Naive thymus-derived CD8-positive, alpha-beta T cell (primary cell): ENCODE data around the gene GAS2L2. TPM values are rescaled to one million over a fixed set of nuclear protein-coding genes. Genes with fewer than 3 reads are reported as not detected.

ENCODE experiments used
- ATAC-seq, 2 donors: fragments of 150-1000 bp; cut with Tn5 transposase in 1 of 2; sonication (Bioruptor Pico), chemical (Tn5 transposase) in 1 of 2; 1 replicate in 1 of 2; 2 replicates in 1 of 2; pipeline ENCODE4 v1.10.0; 2021; ENCODE audit warnings: mild to moderate bottlenecking in 2 of 2, moderate library complexity in 2 of 2
- POLR2A ChIA-PET: fragments of 350-600 bp; sonication (Branson Sonifier 250); formaldehyde crosslinking; loops from one replicate; lab custom pipeline; 2021; ENCODE audit warnings: antibody characterized with exemption; lab: Charles Lee
- DNase-seq, 10 donors: peaks; one replicate each; pipeline versions ENCODE4 v3.0.0 to v3.0.0-alpha.2; 2020 to 2022
- H3K27ac Mint-ChIP-seq, 10 donors: one replicate each; pipeline ENCODE4 v1.8.0; 2020 to 2022; ENCODE audit warnings: mild to moderate bottlenecking in 10 of 10, mixed read lengths in 10 of 10, moderate library complexity in 4 of 10, inconsistent platforms in 1 of 10
- H3K27me3 Mint-ChIP-seq, 5 donors: one replicate each; pipeline ENCODE4 v1.8.0; 2021 to 2022; ENCODE audit warnings: mixed read lengths in 5 of 5
- H3K36me3 Mint-ChIP-seq, 3 donors: one replicate each; pipeline ENCODE4 v1.8.0; 2020 to 2022; ENCODE audit warnings: mixed read lengths in 3 of 3, mild to moderate bottlenecking in 2 of 3, inconsistent platforms in 1 of 3
- H3K4me1 Mint-ChIP-seq, 4 donors: one replicate each; pipeline ENCODE4 v1.8.0; 2021 to 2022; ENCODE audit warnings: mixed read lengths in 4 of 4
- H3K4me3 Mint-ChIP-seq, 10 donors: one replicate each; pipeline ENCODE4 v1.8.0; 2020 to 2022; ENCODE audit warnings: mild to moderate bottlenecking in 10 of 10, mixed read lengths in 10 of 10, moderate library complexity in 6 of 10, inconsistent platforms in 1 of 10
- H3K9me3 Mint-ChIP-seq, 9 donors: one replicate each; pipeline ENCODE4 v1.8.0; 2020 to 2022; ENCODE audit warnings: mixed read lengths in 9 of 9, mild to moderate bottlenecking in 3 of 9, inconsistent platforms in 1 of 9, moderate library complexity in 1 of 9
- polyA plus RNA-seq, 3 donors: library from polyadenylated mRNA; unstranded; fragments of 300-500 nt; fragmentation: Illumina TruSeq; gene quantifications; one replicate each; pipeline ENCODE4 v1.2.3, GENCODE V29; 2021
- total RNA-seq, 8 experiments: library from RNA in 2 of 8; stranded (reverse) in 2 of 8; gene quantifications; one replicate each; pipeline ENCODE4 v1.2.3 and lab custom pipeline; 2021 to 2026

GAS2L2 gene
- total and polyA plus RNA-seq, 5 experiments from 2014 or later = 0.33 to 0.36 TPM; not detected in 3

GRCh38 chr17:35769895-35770486 lies 17.0 kb upstream of the GAS2L2 start:
- no peak overlapping the region for H3K27ac Mint-ChIP-seq
- POLR2A ChIA-PET = interaction anchor here (1.2 to 2.0 kb wide), 4 partner anchors 23 to 38 kb away, joined by 3 to 7 read pairs (median 4); partner anchors contain the start of gene MMP28
- H3K36me3 Mint-ChIP-seq = no peaks in the 10 kb centered on the region
- no peak overlapping the region for H3K4me3 Mint-ChIP-seq
- ATAC-seq = no peak
- peak in 1 of 10 donors; percentile 57 for DNase-seq
- H3K27me3 Mint-ChIP-seq = peaks cover 0 to 7% (median 0%) of the 10 kb centered on the region in 5 donors
- no peaks in the 10 kb centered on the region for H3K9me3 Mint-ChIP-seq
- H3K4me1 Mint-ChIP-seq = peaks cover 3 to 13% (median 8%) of the 10 kb centered on the region in 4 donors

GRCh38 chr17:35768797-35769196 lies 15.8 kb upstream of the GAS2L2 start:
- Mint-ChIP-seq H3K27me3 (peaks cover 0 to 3% (median 0%) of the 10 kb centered on the region in 5 donors), H3K4me3 (no peak overlapping the region), H3K9me3 (no peaks in the 10 kb centered on the region), H3K27ac (no peak overlapping the region), H3K4me1 (peaks cover 8 to 17% (median 11%) of the 10 kb centered on the region in 4 donors), H3K36me3 (no peaks in the 10 kb centered on the region)
- DNase-seq = no peak
- ATAC-seq = no peak
- POLR2A ChIA-PET = interaction anchor here (0.6 to 2.0 kb wide), 5 partner anchors 20 to 40 kb away, joined by 3 to 7 read pairs (median 3); partner anchors contain the start of genes MMP28 and TAF15

- H3K36me3 Mint-ChIP-seq = no peaks in the 10 kb centered on the region
- peak overlapping the region in 1 of 10 donors; percentile 14 for H3K4me3 Mint-ChIP-seq
- DNase-seq (peak in 3 of 10 donors; percentile 33 to 66 (median 34)), ATAC-seq (no peak)
- POLR2A ChIA-PET = interaction anchor here (1.1 to 7.1 kb wide), 5 partner anchors 28 to 43 kb away, joined by 3 to 165 read pairs (median 5); partner anchors contain the start of gene TAF15
- peak overlapping the region in 2 of 10 donors; percentile 20 to 56 for H3K27ac Mint-ChIP-seq
- no peaks in the 10 kb centered on the region for H3K27me3 Mint-ChIP-seq
- peaks cover 7 to 10% (median 8%) of the 10 kb centered on the region in 4 donors for H3K4me1 Mint-ChIP-seq
- no peaks in the 10 kb centered on the region for H3K9me3 Mint-ChIP-seq
These were observed 14.0 kb upstream of the GAS2L2 start for GRCh38 chr17:35766903-35767510.

GRCh38 chr17:35766489-35766877 lies 13.4 kb upstream of the GAS2L2 start:
- ATAC-seq (no peak), DNase-seq (peak in 1 of 10 donors; percentile 43)
- Mint-ChIP-seq H3K27me3 (no peaks in the 10 kb centered on the region), H3K27ac (no peak overlapping the region), H3K4me1 (peaks cover 7 to 9% (median 8%) of the 10 kb centered on the region in 4 donors), H3K36me3 (no peaks in the 10 kb centered on the region), H3K4me3 (no peak overlapping the region), H3K9me3 (no peaks in the 10 kb centered on the region)
- POLR2A ChIA-PET = interaction anchor here (1.1 to 7.1 kb wide), 4 partner anchors 28 to 43 kb away, joined by 3 to 165 read pairs (median 8); partner anchors contain the start of gene TAF15

- no peaks in the 10 kb centered on the region for H3K27me3 Mint-ChIP-seq
- peak overlapping the region in 3 of 10 donors; percentile 24 to 47 (median 46) for H3K4me3 Mint-ChIP-seq
- DNase-seq (peak in 1 of 10 donors; percentile 26), ATAC-seq (no peak)
- no peaks in the 10 kb centered on the region for H3K9me3 Mint-ChIP-seq
- POLR2A ChIA-PET = interaction anchor here (1.1 to 7.1 kb wide), 6 partner anchors 19 to 44 kb away, joined by 3 to 165 read pairs (median 8); partner anchors contain the start of genes MMP28 and TAF15
- H3K27ac Mint-ChIP-seq = peak overlapping the region in 1 of 10 donors; percentile 32
- H3K4me1 Mint-ChIP-seq = peaks cover 7 to 9% (median 8%) of the 10 kb centered on the region in 4 donors
- no peaks in the 10 kb centered on the region for H3K36me3 Mint-ChIP-seq
These were observed 12.9 kb upstream of the GAS2L2 start for GRCh38 chr17:35765756-35766488.

GRCh38 chr17:35765086-35765710 lies 12.2 kb upstream of the GAS2L2 start:
- POLR2A ChIA-PET = interaction anchor here (1.0 to 7.1 kb wide), 10 partner anchors 20 to 646 kb away, joined by 3 to 165 read pairs (median 6); partner anchors contain the start of genes MMP28, PEX12, RAD51D and TAF15
- H3K36me3 Mint-ChIP-seq = no peaks in the 10 kb centered on the region
- H3K9me3 Mint-ChIP-seq = no peaks in the 10 kb centered on the region
- peaks cover 7 to 9% (median 8%) of the 10 kb centered on the region in 4 donors for H3K4me1 Mint-ChIP-seq
- no peak for ATAC-seq
- H3K27me3 Mint-ChIP-seq = no peaks in the 10 kb centered on the region
- peak overlapping the region; percentile 86 to 98 (median 96) for H3K4me3 Mint-ChIP-seq
- peak overlapping the region; percentile 58 to 93 (median 88) for H3K27ac Mint-ChIP-seq
- peak in 1 of 10 donors; percentile 48 for DNase-seq

- no peaks in the 10 kb centered on the region for H3K9me3 Mint-ChIP-seq
- H3K27ac Mint-ChIP-seq = peak overlapping the region; percentile 58 to 93 (median 88)
- DNase-seq (peak; percentile 78 to 90 (median 85)), ATAC-seq (peak; percentile 90)
- H3K36me3 Mint-ChIP-seq = no peaks in the 10 kb centered on the region
- peak overlapping the region; percentile 86 to 98 (median 96) for H3K4me3 Mint-ChIP-seq
- H3K4me1 Mint-ChIP-seq = peaks cover 7 to 9% (median 7%) of the 10 kb centered on the region in 4 donors
- no peaks in the 10 kb centered on the region for H3K27me3 Mint-ChIP-seq
- POLR2A ChIA-PET = interaction anchor here (1.0 to 7.1 kb wide), 12 partner anchors 17 to 645 kb away, joined by 3 to 165 read pairs (median 5); partner anchors contain the start of genes MMP28, PEX12, RAD51D and TAF15
These were observed 11.3 kb upstream of the GAS2L2 start for GRCh38 chr17:35764123-35764991.

GRCh38 chr17:35763767-35764122 lies 10.7 kb upstream of the GAS2L2 start:
- peak overlapping the region in 6 of 10 donors; percentile 37 to 87 (median 58) for H3K27ac Mint-ChIP-seq
- H3K36me3 Mint-ChIP-seq = no peaks in the 10 kb centered on the region
- ATAC-seq = no peak
- no peak for DNase-seq
- no peaks in the 10 kb centered on the region for H3K27me3 Mint-ChIP-seq
- H3K9me3 Mint-ChIP-seq = no peaks in the 10 kb centered on the region
- peaks cover 7 to 9% (median 7%) of the 10 kb centered on the region in 4 donors for H3K4me1 Mint-ChIP-seq
- H3K4me3 Mint-ChIP-seq = peak overlapping the region; percentile 86 to 98 (median 96)
- POLR2A ChIA-PET = interaction anchor here (1.0 to 7.1 kb wide), 10 partner anchors 17 to 310 kb away, joined by 3 to 165 read pairs (median 6); partner anchors contain the start of genes MMP28, PEX12 and TAF15

- Mint-ChIP-seq H3K36me3 (no peaks in the 10 kb centered on the region), H3K4me3 (no peak overlapping the region), H3K9me3 (no peaks in the 10 kb centered on the region), H3K27me3 (no peaks in the 10 kb centered on the region), H3K4me1 (peaks cover 6 to 9% (median 7%) of the 10 kb centered on the region in 4 donors), H3K27ac (no peak overlapping the region)
- no peak for ATAC-seq
- DNase-seq = peak in 1 of 10 donors; percentile 32
- POLR2A ChIA-PET = interaction anchor here (0.5 to 7.1 kb wide), 3 partner anchors 31 to 1227 kb away, joined by 3 to 165 read pairs (median 4); partner anchors contain the start of gene TAF15
These were observed 8.6 kb upstream of the GAS2L2 start for GRCh38 chr17:35761601-35762000.

- DNase-seq (no peak), ATAC-seq (no peak)
- H3K9me3 Mint-ChIP-seq = no peaks in the 10 kb centered on the region
- peaks cover 6 to 9% (median 7%) of the 10 kb centered on the region in 4 donors for H3K4me1 Mint-ChIP-seq
- peak within 1 kb of the TSS in 1 of 10 donors; percentile 38 for H3K27ac Mint-ChIP-seq
- no peak within 1 kb of the TSS for H3K4me3 Mint-ChIP-seq
- no peaks in the 10 kb centered on the region for H3K36me3 Mint-ChIP-seq
- POLR2A ChIA-PET = interaction anchor here (1.0 kb wide), 1 partner anchor 30 kb away, joined by 3 read pairs; no protein-coding TSS in a partner anchor
- no peaks in the 10 kb centered on the region for H3K27me3 Mint-ChIP-seq
These were observed 7.5 kb upstream of the GAS2L2 start, which contains the start of gene C17orf50 for GRCh38 chr17:35760587-35760986. TSS of gene C17orf50 (plus strand) at chr17:35760887. CDS start at chr17:35760942, 55 bp downstream.

GRCh38 chr17:35757243-35757642 lies 4.2 kb upstream of the GAS2L2 start:
- ATAC-seq = no peak
- Mint-ChIP-seq H3K27me3 (peaks cover 0 to 4% (median 0%) of the 10 kb centered on the region in 5 donors), H3K36me3 (peaks cover 0 to 2% (median 0%) of the 10 kb centered on the region in 3 donors), H3K4me3 (no peak overlapping the region), H3K9me3 (no peaks in the 10 kb centered on the region), H3K4me1 (peaks cover 0 to 4% (median 0%) of the 10 kb centered on the region in 4 donors), H3K27ac (no peak overlapping the region)
- no peak for DNase-seq
- POLR2A ChIA-PET = no interaction called here
